Natural killer cell (primary cell): ENCODE measurements around the gene NPFFR2. TPM values are rescaled to one million over a fixed set of nuclear protein-coding genes. Genes with fewer than 3 reads are reported as not detected.

Source experiments
- ATAC-seq, 3 donors: fragments of 150-1000 bp in 2 of 3; fragments of 200-7000 bp in 1 of 3; cut with Tn5 transposase; 1 replicate in 1 of 3; 2 replicates in 2 of 3; pipeline ENCODE4 v1.10.0; 2021; ENCODE audit warnings: mild to moderate bottlenecking in 2 of 3, moderate library complexity in 2 of 3
- DNase-seq, 2 donors: peaks; one replicate each; pipeline versions ENCODE4 v3.0.0 to v3.0.0-alpha.2; 2013 to 2021; ENCODE audit warnings: mixed read lengths in 1 of 2
- H3K27ac ChIP-seq: one replicate; pipeline ENCODE4 v1.5.1; 2013; ENCODE audit warnings: mild to moderate bottlenecking, low read length
- H3K27me3 ChIP-seq: one replicate; pipeline ENCODE4 v1.6.1; 2013; ENCODE audit warnings: low read length; ENCODE audit not compliant: control insufficient read depth, insufficient read depth
- H3K36me3 ChIP-seq: one replicate; pipeline ENCODE4 v1.6.1; 2013; ENCODE audit warnings: low read length; ENCODE audit not compliant: control insufficient read depth, insufficient read depth
- H3K4me1 ChIP-seq: one replicate; pipeline ENCODE4 v1.6.1; 2013; ENCODE audit warnings: low read length; ENCODE audit not compliant: control insufficient read depth, insufficient read depth
- H3K4me3 ChIP-seq: one replicate; pipeline ENCODE4 v1.5.1; 2013; ENCODE audit warnings: low read length
- H3K9me3 ChIP-seq: one replicate; pipeline ENCODE4 v1.6.1; 2013; ENCODE audit warnings: low read length; ENCODE audit not compliant: control insufficient read depth, insufficient read depth
- H3K27ac Mint-ChIP-seq, 2 donors: one replicate each; pipeline ENCODE4 v1.8.0; 2022; ENCODE audit warnings: mild to moderate bottlenecking in 2 of 2, mixed read lengths in 2 of 2, moderate library complexity in 1 of 2
- H3K27me3 Mint-ChIP-seq, 2 donors: one replicate each; pipeline ENCODE4 v1.8.0; 2022; ENCODE audit warnings: low read depth in 2 of 2, mixed read lengths in 2 of 2
- H3K36me3 Mint-ChIP-seq: one replicate; pipeline ENCODE4 v1.8.0; 2022; ENCODE audit warnings: mixed read lengths
- H3K4me1 Mint-ChIP-seq, 2 donors: one replicate each; pipeline ENCODE4 v1.8.0; 2022; ENCODE audit warnings: mixed read lengths in 2 of 2
- H3K4me3 Mint-ChIP-seq: one replicate; pipeline ENCODE4 v1.8.0; 2022; ENCODE audit warnings: mild to moderate bottlenecking, moderate library complexity, mixed read lengths
- H3K9me3 Mint-ChIP-seq, 2 donors: one replicate each; pipeline ENCODE4 v1.8.0; 2022; ENCODE audit warnings: mixed read lengths in 2 of 2
- WGBS: methylation state at CpG from one replicate; pipeline ENCODE4 v1.1.7; 2013; ENCODE audit warnings: missing lambda C conversion rate; ENCODE audit not compliant: insufficient coverage; 5-methylcytosine and 5-hydroxymethylcytosine counted together
- intact Hi-C: fragments of 100-400 bp; cut with micrococcal nuclease; formaldehyde crosslinking; loops from one replicate; pipeline ENCODE4 v1.14.2; 2022
- total RNA-seq, 4 donors: library from RNA; stranded (reverse); fragments of 120-200 nt in 1 of 4; gene quantifications; one replicate each; pipeline versions ENCODE4 v1.2.3 to v1.2.4, GENCODE V29; 2013 to 2022
- TF ChIP-seq, protein P1 (sequence below): fragments of 200-600 bp; IDR thresholded peaks from one replicate; pipeline ENCODE4 v1.8.0; 2022; ENCODE audit warnings: antibody characterized with exemption

The NPFFR2 gene
- total RNA-seq, 3 donors from 2014 or later (not counting 1 experiment from before 2014, with no cell fraction given), result not detected

DNA sequence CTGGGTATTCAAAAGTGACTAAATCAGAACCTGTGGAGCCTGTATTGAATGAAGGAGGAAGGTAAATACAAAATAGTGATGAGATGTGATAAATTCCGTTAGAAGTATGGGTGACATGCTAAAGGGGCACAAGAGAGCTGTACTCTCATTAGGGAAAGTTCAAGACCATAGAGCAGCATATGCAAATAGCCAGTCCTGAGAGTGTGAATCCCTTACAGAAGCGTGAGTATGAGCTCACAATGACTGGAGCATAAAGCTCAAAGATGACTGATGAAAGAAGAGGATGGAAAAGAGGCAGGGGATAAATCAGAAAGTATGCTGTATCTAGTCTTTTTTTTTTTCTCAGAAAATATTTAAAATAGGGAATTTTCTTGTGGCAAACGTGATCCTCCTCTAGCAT, 12.1 kb upstream of the NPFFR2 start:
- intact Hi-C loops, result no loop called here

DNA sequence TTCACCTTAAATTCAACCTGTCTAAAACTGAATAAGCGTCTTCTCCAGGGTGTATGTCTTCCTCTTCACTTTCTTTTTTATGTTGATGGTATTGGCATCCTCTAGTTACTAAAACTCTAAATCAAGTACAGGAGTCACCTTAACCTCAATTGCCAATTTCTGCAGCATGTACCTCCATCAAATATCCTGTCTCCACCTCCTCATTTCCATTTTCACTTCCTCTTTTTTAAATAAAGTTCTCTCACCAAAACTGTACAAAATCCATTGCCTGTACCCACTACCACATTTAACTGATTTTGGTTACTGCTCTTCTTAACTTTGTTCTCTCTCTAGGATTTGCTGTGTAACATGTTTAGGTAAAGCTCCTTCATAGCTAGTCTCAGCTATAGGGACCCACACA, 9.2 kb upstream of the NPFFR2 start:
- Histone ChIP-seq H3K27ac (no peak overlapping the region), H3K4me1 (no peaks in the 10 kb centered on the region), H3K36me3 (no peaks in the 10 kb centered on the region), H3K27me3 (no peaks in the 10 kb centered on the region), H3K9me3 (no peaks in the 10 kb centered on the region), H3K4me3 (no peak overlapping the region)
- DNase-seq (no peak), ATAC-seq (no peak)
- TF ChIP-seq, protein P1, sequence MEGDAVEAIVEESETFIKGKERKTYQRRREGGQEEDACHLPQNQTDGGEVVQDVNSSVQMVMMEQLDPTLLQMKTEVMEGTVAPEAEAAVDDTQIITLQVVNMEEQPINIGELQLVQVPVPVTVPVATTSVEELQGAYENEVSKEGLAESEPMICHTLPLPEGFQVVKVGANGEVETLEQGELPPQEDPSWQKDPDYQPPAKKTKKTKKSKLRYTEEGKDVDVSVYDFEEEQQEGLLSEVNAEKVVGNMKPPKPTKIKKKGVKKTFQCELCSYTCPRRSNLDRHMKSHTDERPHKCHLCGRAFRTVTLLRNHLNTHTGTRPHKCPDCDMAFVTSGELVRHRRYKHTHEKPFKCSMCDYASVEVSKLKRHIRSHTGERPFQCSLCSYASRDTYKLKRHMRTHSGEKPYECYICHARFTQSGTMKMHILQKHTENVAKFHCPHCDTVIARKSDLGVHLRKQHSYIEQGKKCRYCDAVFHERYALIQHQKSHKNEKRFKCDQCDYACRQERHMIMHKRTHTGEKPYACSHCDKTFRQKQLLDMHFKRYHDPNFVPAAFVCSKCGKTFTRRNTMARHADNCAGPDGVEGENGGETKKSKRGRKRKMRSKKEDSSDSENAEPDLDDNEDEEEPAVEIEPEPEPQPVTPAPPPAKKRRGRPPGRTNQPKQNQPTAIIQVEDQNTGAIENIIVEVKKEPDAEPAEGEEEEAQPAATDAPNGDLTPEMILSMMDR, result no peak
- no CpG with 5 or more reads among the region's 1 CpG for WGBS
- Mint-ChIP-seq H3K36me3 (peaks cover 7% of the 10 kb centered on the region), H3K4me3 (no peak overlapping the region), H3K27me3 (no peaks in the 10 kb centered on the region), H3K27ac (no peak overlapping the region), H3K4me1 (no peaks in the 10 kb centered on the region), H3K9me3 (peaks cover 4 to 17% of the 10 kb centered on the region in 2 donors)
- intact Hi-C loops, result no loop called here

More for the DNA sequence above, 12.1 kb upstream of the NPFFR2 start:
- Histone ChIP-seq H3K4me1 (no peaks in the 10 kb centered on the region), H3K27ac (no peak overlapping the region), H3K36me3 (no peaks in the 10 kb centered on the region), H3K4me3 (no peak overlapping the region), H3K9me3 (no peaks in the 10 kb centered on the region), H3K27me3 (no peaks in the 10 kb centered on the region)
- no peaks in the 10 kb centered on the region for H3K36me3 Mint-ChIP-seq
- peaks cover 4 to 13% of the 10 kb centered on the region in 2 donors for H3K9me3 Mint-ChIP-seq
- H3K27ac Mint-ChIP-seq, result no peak overlapping the region
- 63% methylated on average over 3 of the region's 3 CpGs for WGBS
- no peaks in the 10 kb centered on the region for H3K27me3 Mint-ChIP-seq
- DNase-seq (no peak), ATAC-seq (no peak)
- TF ChIP-seq, protein P1, result no peak
- H3K4me3 Mint-ChIP-seq, result no peak overlapping the region
- no peaks in the 10 kb centered on the region for H3K4me1 Mint-ChIP-seq

DNA sequence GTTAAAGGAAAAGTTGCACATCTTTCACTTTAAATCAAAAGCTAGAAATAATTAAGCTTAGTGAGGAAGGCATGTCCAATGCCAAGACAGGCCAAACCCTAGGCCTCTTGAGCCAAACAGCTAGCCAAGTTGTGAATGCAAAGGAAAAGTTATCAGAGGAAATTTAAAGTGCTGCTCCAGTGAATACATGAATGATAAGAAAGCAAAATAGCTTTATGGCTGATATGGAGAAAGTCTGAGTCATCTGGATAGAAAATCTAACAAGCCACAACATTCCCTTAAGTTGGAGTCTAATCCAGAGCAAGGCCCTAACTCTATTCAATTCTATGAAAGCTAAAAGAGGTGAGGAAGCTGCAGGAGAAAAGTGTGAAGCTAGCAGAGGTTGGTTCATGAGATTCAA, 23.8 kb downstream of the NPFFR2 start:
- H3K27me3 ChIP-seq, result no peaks in the 10 kb centered on the region
- Mint-ChIP-seq H3K36me3 (no peaks in the 10 kb centered on the region), H3K4me1 (no peaks in the 10 kb centered on the region), H3K9me3 (peaks cover 2 to 7% of the 10 kb centered on the region in 2 donors), H3K27ac (no peak overlapping the region), H3K27me3 (no peaks in the 10 kb centered on the region), H3K4me3 (no peak overlapping the region)
- no peak for DNase-seq
- H3K9me3 ChIP-seq, result no peaks in the 10 kb centered on the region
- no peak for ATAC-seq
- no peaks in the 10 kb centered on the region for H3K36me3 ChIP-seq
- no peak overlapping the region for H3K27ac ChIP-seq
- no peak overlapping the region for H3K4me3 ChIP-seq
- intact Hi-C loops, result no loop called here
- H3K4me1 ChIP-seq, result no peaks in the 10 kb centered on the region
- TF ChIP-seq, protein P1, result no peak

DNA sequence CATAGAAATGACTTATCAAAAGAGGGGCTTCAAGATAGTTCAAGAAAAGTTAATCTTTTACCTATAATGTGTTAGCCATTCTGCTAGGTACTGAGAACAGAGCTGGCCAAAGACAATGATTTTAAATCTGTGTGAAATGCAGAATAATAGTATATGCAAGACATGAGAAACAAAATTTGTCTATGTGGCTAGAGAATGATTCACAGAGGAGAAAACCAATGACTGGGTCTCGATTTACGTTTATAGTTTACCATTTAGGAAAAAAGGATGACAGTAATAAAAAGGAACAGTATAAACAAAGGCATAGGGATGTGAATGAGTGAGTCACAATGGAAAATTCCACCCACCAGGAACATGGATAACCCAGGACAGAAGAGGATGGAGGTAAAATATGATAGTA, 31.9 kb downstream of the NPFFR2 start:
- H3K4me1 ChIP-seq, result no peaks in the 10 kb centered on the region
- intact Hi-C loops, result no loop called here
- TF ChIP-seq, protein P1, result no peak
- H3K4me1 Mint-ChIP-seq, result no peaks in the 10 kb centered on the region
- no peak overlapping the region for H3K4me3 ChIP-seq
- no peaks in the 10 kb centered on the region for H3K27me3 Mint-ChIP-seq
- no peak overlapping the region for H3K4me3 Mint-ChIP-seq
- peaks cover 8 to 12% of the 10 kb centered on the region in 2 donors for H3K9me3 Mint-ChIP-seq
- DNase-seq, result no peak
- WGBS, result 100% methylated on average over 2 of the region's 2 CpGs
- no peak overlapping the region for H3K27ac ChIP-seq
- no peaks in the 10 kb centered on the region for H3K9me3 ChIP-seq
- H3K36me3 ChIP-seq, result no peaks in the 10 kb centered on the region
- no peak for ATAC-seq
- no peaks in the 10 kb centered on the region for H3K27me3 ChIP-seq
- H3K27ac Mint-ChIP-seq, result no peak overlapping the region
- no peaks in the 10 kb centered on the region for H3K36me3 Mint-ChIP-seq
